PC-3 (cell line): Measurements from ENCODE around the gene FBXL4. TPM values are rescaled to one million over a fixed set of nuclear protein-coding genes. Genes with fewer than 3 reads are reported as not detected.

Source experiments
- ATAC-seq: fragments of 200-7000 bp; cut with Tn5 transposase; 2 replicates; pipeline ENCODE4 v1.9.1; 2020; ENCODE audit warnings: mild to moderate bottlenecking, moderate library complexity
- BruUV-seq: library from RNA; stranded (reverse); fragments of 400-500 nt; replicated peaks from 2 replicates; lab custom pipeline; 2021; lab: Mats Ljungman, UMichigan
- CTCF ChIA-PET: fragments of 300-600 bp; sonication (Branson Sonifier 250); formaldehyde crosslinking; loops from one replicate; lab custom pipeline; 2022; ENCODE audit warnings: antibody characterized with exemption; lab: Charles Lee
- POLR2A ChIA-PET: fragments of 300-600 bp; sonication (Branson Sonifier 250); formaldehyde crosslinking; loops from one replicate; lab custom pipeline; 2022; ENCODE audit warnings: antibody characterized with exemption; ENCODE audit not compliant: unreplicated experiment; lab: Charles Lee
- DNase-seq: peaks from one replicate; pipeline ENCODE4 v3.0.0-alpha.2; 2015
- H2AFZ ChIP-seq: fragments of 300-600 bp; sonication (generic); 2 replicates; pipeline ENCODE4 v1.6.0; 2016; ENCODE audit warnings: antibody characterized with exemption, low read length
- H3F3A ChIP-seq: fragments of 300-600 bp; sonication (generic); one replicate; pipeline ENCODE4 v1.6.0; 2017; ENCODE audit warnings: antibody characterized with exemption, low read length, control low read depth, mild to moderate bottlenecking; ENCODE audit not compliant: unreplicated experiment
- H3K27ac ChIP-seq: fragments of 300-600 bp; sonication (generic); 2 replicates; pipeline ENCODE4 v1.5.1; 2016; ENCODE audit warnings: mild to moderate bottlenecking, low read length
- H3K27me3 ChIP-seq: fragments of 300-600 bp; sonication (generic); 2 replicates; pipeline ENCODE4 v1.6.1; 2016; ENCODE audit warnings: low read length, mixed read lengths
- H3K36me3 ChIP-seq: fragments of 300-600 bp; sonication (generic); 2 replicates; pipeline ENCODE4 v1.6.1; 2016; ENCODE audit warnings: low read depth, mixed run types, low read length, mixed read lengths
- H3K4me1 ChIP-seq: fragments of 300-600 bp; sonication (generic); 2 replicates; pipeline ENCODE4 v1.5.1; 2016; ENCODE audit warnings: low read length; ENCODE audit not compliant: insufficient read depth
- H3K4me2 ChIP-seq: fragments of 300-600 bp; sonication (generic); 2 replicates; pipeline ENCODE4 v1.6.0; 2016; ENCODE audit warnings: low read length
- H3K4me3 ChIP-seq: fragments of 300-600 bp; sonication (generic); 2 replicates; pipeline ENCODE4 v1.5.1; 2016; ENCODE audit warnings: mild to moderate bottlenecking, low read length, mixed read lengths
- H3K79me2 ChIP-seq: fragments of 300-600 bp; sonication (generic); 2 replicates; pipeline ENCODE4 v1.6.1; 2017; ENCODE audit warnings: low read length, mixed read lengths
- H3K9ac ChIP-seq: fragments of 300-600 bp; sonication (generic); 2 replicates; pipeline ENCODE4 v1.6.0; 2016; ENCODE audit warnings: mild to moderate bottlenecking, low read length
- H3K9me2 ChIP-seq: fragments of 300-600 bp; sonication (generic); replicated peaks from 2 replicates; pipeline ENCODE4 v1.6.1; 2016; ENCODE audit warnings: mixed run types, low read length, mixed read lengths
- H3K9me3 ChIP-seq: fragments of 300-600 bp; sonication (generic); 2 replicates; pipeline ENCODE4 v1.6.1; 2016; ENCODE audit warnings: low read length, mixed read lengths
- H4K20me1 ChIP-seq: fragments of 300-600 bp; sonication (generic); 2 replicates; pipeline ENCODE4 v1.6.1; 2016; ENCODE audit warnings: low read length, mixed read lengths
- EZH2 ChIP-seq: fragments of 300-600 bp; sonication (generic); IDR thresholded peaks from one replicate; pipeline ENCODE4 v1.6.1; 2017; ENCODE audit warnings: antibody characterized with exemption, mild to moderate bottlenecking, low read length; ENCODE audit not compliant: unreplicated experiment
- EZH2phosphoT487 ChIP-seq: fragments of 300-600 bp; sonication (generic); IDR thresholded peaks from 2 replicates; pipeline ENCODE4 v1.6.1; 2018; ENCODE audit warnings: mild to moderate bottlenecking, antibody characterized with exemption, low read length, borderline replicate concordance
- intact Hi-C: fragments of 100-400 bp; cut with micrococcal nuclease; formaldehyde crosslinking; loops from 2 replicates; pipeline ENCODE4 v1.9.0; 2023
- total RNA-seq: library from RNA; depleted of rRNA; stranded (reverse); fragments of >200 nt; gene quantifications from 2 replicates; pipeline ENCODE4 v1.2.3, GENCODE V29; 2014
- TF ChIP-seq, protein P1 (sequence below): fragments of 300-600 bp; sonication (generic); conservative IDR thresholded peaks from 2 replicates; pipeline ENCODE4 v1.5.1; 2017; ENCODE audit warnings: antibody characterized with exemption, low read depth, mild to moderate bottlenecking, low read length

The FBXL4 gene
- total RNA-seq, 1 experiment from 2014 or later, result 3.8 TPM

DNA sequence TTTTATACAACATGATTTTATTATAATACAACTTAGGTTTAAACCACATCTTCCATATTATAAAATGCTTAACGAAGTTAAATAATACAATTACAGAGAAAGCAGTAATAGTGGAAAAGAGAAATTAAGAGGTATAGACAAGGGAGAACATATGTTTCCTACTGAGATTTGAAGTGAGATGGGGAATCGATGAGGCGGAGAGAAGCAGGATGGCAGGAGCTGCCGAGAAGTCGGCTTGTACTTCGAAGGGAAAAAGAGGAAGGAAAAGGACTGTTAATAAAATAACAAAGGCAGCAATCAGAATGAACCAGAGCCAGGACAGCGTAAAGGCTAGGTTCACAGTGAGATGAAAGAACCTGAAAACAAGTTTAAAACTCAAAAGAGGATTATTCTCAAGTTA, 15.4 kb downstream of the FBXL4 start:
- no TSS peak for BruUV-seq
- intact Hi-C loops, result no loop called here
- H3K9me3 ChIP-seq, result no peaks in the 10 kb centered on the region
- H4K20me1 ChIP-seq, result no peaks in the 10 kb centered on the region
- H2AFZ ChIP-seq, result no peak overlapping the region
- ATAC-seq, result no peak
- no peak overlapping the region for H3K27ac ChIP-seq
- no peaks in the 10 kb centered on the region for H3K9me2 ChIP-seq
- no peak overlapping the region for H3K4me3 ChIP-seq
- DNase-seq, result no peak
- no peaks in the 10 kb centered on the region for H3K27me3 ChIP-seq
- CTCF ChIA-PET, result no interaction called here
- H3K4me1 ChIP-seq, result no peaks in the 10 kb centered on the region
- no peak overlapping the region for H3K4me2 ChIP-seq
- no peaks in the 10 kb centered on the region for H3K79me2 ChIP-seq
- no peaks in the 10 kb centered on the region for H3F3A ChIP-seq
- no peak overlapping the region for H3K9ac ChIP-seq
- TF ChIP-seq EZH2 (no peak), EZH2phosphoT487 (no peak)
- TF ChIP-seq, protein P1, sequence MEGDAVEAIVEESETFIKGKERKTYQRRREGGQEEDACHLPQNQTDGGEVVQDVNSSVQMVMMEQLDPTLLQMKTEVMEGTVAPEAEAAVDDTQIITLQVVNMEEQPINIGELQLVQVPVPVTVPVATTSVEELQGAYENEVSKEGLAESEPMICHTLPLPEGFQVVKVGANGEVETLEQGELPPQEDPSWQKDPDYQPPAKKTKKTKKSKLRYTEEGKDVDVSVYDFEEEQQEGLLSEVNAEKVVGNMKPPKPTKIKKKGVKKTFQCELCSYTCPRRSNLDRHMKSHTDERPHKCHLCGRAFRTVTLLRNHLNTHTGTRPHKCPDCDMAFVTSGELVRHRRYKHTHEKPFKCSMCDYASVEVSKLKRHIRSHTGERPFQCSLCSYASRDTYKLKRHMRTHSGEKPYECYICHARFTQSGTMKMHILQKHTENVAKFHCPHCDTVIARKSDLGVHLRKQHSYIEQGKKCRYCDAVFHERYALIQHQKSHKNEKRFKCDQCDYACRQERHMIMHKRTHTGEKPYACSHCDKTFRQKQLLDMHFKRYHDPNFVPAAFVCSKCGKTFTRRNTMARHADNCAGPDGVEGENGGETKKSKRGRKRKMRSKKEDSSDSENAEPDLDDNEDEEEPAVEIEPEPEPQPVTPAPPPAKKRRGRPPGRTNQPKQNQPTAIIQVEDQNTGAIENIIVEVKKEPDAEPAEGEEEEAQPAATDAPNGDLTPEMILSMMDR, result no peak
- H3K36me3 ChIP-seq, result no peaks in the 10 kb centered on the region
- POLR2A ChIA-PET, result no interaction called here

DNA sequence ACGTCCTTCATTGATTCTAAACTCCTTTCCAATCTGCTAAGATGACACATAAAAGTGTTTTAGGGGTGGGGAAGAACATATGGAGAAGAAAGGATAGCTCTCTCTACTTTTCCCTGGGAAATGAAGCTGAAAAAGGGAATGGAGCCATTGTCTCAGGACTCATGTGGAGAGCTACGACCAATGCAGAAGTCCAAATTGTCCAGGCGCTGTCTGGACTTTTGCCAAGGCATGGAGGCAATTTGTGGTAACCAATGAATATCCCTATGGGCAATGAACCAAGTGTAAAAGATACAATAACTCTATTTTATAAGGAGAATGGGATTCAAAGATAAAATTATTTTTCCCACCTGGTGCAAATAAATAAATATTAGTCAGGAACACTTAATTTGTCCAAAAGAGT, 16.1 kb downstream of the FBXL4 start:
- no TSS peak for BruUV-seq
- H3K9me2 ChIP-seq, result no peaks in the 10 kb centered on the region
- no peaks in the 10 kb centered on the region for H3K79me2 ChIP-seq

DNA sequence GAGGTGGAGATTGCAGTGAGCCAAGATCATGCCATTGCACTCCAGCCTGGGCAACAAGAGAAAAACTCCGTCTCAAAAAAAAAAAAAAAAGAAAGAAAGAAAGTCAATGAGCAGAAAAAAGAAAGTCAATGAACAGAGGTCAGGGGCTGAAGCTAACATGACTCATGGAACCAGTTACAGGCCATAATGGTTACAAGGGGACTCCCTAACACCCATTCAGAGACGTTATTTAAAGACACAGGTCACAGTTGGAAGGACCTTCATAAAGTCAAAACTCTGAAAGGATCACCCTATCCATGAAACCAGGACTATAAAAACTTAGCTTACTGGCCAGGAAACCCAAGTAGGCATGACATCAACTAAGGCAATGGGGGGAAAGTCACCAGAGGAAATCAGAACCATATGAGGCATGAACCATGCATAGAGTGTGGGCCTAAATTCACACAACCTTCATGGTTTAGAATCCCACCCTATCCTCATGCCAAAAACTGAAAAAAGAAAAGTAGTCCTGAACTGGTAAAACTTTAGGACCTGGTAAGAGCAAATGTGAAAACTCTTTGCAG, 18.2 kb downstream of the FBXL4 start:
- intact Hi-C loops, result no loop called here
- H3F3A ChIP-seq, result no peaks in the 10 kb centered on the region
- no peak overlapping the region for H3K9ac ChIP-seq
- peaks cover 4% of the 10 kb centered on the region; the same call in 1 of the 2 replicates for H3K36me3 ChIP-seq
- ATAC-seq (no peak), DNase-seq (no peak)
- H3K4me1 ChIP-seq, result no peaks in the 10 kb centered on the region
- H3K4me3 ChIP-seq, result no peak overlapping the region
- no TSS peak for BruUV-seq
- no peak overlapping the region for H3K4me2 ChIP-seq
- CTCF ChIA-PET, result no interaction called here
- no peak overlapping the region for H3K27ac ChIP-seq
- POLR2A ChIA-PET, result no interaction called here
- TF ChIP-seq EZH2phosphoT487, result no peak
- no peaks in the 10 kb centered on the region for H3K9me2 ChIP-seq
- H3K9me3 ChIP-seq, result no peaks in the 10 kb centered on the region
- no peaks in the 10 kb centered on the region for H3K79me2 ChIP-seq
- no peak overlapping the region for H2AFZ ChIP-seq
- no peaks in the 10 kb centered on the region for H4K20me1 ChIP-seq
- H3K27me3 ChIP-seq, result no peaks in the 10 kb centered on the region

More for the DNA sequence above, 16.1 kb downstream of the FBXL4 start:
- ChIA-PET CTCF (no interaction called here), POLR2A (no interaction called here)
- H3K9ac ChIP-seq, result no peak overlapping the region
- no peaks in the 10 kb centered on the region for H3K4me1 ChIP-seq
- no peaks in the 10 kb centered on the region for H3K36me3 ChIP-seq
- no peak overlapping the region for H3K4me2 ChIP-seq
- TF ChIP-seq, protein P1, result no peak
- TF ChIP-seq EZH2phosphoT487, result no peak
- no peak for TF ChIP-seq EZH2
- intact Hi-C loops, result no loop called here
- no peaks in the 10 kb centered on the region for H3K9me3 ChIP-seq
- H3K27me3 ChIP-seq, result no peaks in the 10 kb centered on the region
- no peak overlapping the region for H3K4me3 ChIP-seq
- ATAC-seq, result no peak
- H3K27ac ChIP-seq, result no peak overlapping the region
- H4K20me1 ChIP-seq, result no peaks in the 10 kb centered on the region
- H3F3A ChIP-seq, result no peaks in the 10 kb centered on the region
- no peak for DNase-seq
- no peak overlapping the region for H2AFZ ChIP-seq
